Skin epidermis (tissue), 12 donors: ENCODE data around the gene ACYP1.
"Not testable (repeated sequence)": the region's sequence is repeated elsewhere in the genome, so short reads cannot be mapped to it uniquely, and the experiment has no call there.

Source experiments
- H3K27ac ChIP-seq, 21 experiments: fragments of 200-600 bp; sonication (generic) in 11 of 21; one replicate each; pipeline ENCODE4 v1.5.0; 2020; ENCODE audit warnings: mild to moderate bottlenecking in 3 of 21, inconsistent platforms in 2 of 21, moderate library complexity in 2 of 21
- H3K4me3 ChIP-seq, 7 experiments: fragments of 200-600 bp; sonication (generic) in 2 of 7; one replicate each; pipeline ENCODE4 v1.5.0; 2020; ENCODE audit warnings: inconsistent platforms in 2 of 7, mild to moderate bottlenecking in 2 of 7, moderate library complexity in 1 of 7

Gene ACYP1

GRCh38 chr14:75069121-75069810, 5.4 kb upstream of the ACYP1 start, which contains the start of gene ZC2HC1C:
ZC2HC1C (plus strand) TSS chr14:75069641; CDS start chr14:75070574, 933 bp downstream.
- peak within 1 kb of the TSS; percentile 68 to 95 (median 84) for H3K27ac ChIP-seq
- peak within 1 kb of the TSS; percentile 43 to 55 (median 45) for H3K4me3 ChIP-seq

GRCh38 chr14:75068294-75069120, 4.7 kb upstream of the ACYP1 start:
- Histone ChIP-seq H3K27ac (peak overlapping the region in 20 of 21 experiments; percentile 77 to 95 (median 85)), H3K4me3 (peak overlapping the region; percentile 43 to 55 (median 45))

DNA sequence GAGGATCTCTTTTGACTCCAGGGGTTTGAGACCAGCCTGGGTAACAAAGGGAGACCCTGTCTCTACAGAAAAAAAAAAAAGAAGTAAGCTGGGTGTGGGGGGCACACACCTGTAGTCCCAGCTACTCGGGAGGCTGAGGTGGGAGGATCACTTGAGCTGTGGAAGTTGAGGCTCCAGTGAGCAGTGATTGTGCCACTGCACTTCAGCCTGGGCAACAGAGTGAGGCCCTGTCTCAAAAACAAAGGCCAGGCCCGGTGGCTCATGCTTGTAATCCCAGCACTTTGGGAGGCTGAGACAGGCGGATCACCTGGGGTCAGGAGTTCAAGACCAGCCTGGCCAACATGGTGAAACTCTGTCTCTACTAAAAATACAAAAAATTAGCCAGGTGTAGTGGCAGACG, 3.9 kb upstream of the ACYP1 start:
- H3K4me3 ChIP-seq, result not testable (repeated sequence)
- peak overlapping the region in 15 of 21 experiments; percentile 7 to 95 (median 86) for H3K27ac ChIP-seq

DNA sequence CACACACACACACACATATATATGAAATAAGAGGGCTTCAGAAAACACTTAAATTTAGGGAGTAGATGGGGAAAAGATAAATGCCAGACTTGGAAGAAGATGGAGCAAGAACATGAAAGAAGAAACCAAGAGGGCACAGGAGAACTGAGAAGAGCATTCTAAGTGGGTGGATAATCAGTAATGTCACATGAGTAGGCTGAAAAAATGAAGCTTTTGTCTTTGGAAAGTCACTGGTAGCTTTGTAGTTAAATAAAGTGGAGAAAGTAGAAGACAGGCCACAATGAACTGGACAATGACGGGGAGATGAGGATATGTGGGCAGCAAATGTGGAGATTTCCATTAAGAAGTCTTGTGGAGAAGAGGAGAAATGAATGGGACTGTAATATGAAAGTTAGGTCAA, 3.4 kb upstream of the ACYP1 start:
- Histone ChIP-seq H3K4me3 (no peak overlapping the region), H3K27ac (no peak overlapping the region)

DNA sequence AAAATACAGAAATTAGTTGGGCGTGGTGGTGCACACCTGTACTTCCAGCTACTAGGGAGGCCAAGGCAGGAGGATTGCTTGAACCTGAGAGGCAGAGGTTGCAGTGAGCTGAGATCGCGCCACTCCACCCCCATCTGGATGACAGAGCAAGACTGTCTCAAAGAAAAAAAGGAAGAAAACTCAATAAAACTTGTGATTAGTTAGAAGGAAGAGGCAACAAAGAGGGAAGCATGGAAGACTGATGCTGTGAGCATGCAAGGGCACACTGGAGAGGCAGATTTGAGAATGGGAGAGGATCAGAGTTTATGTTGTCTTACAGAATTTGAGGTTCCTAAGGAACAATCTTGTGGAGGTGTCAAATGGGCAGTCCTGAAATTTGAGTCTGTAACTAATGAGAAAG, 2.9 kb upstream of the ACYP1 start:
- no peak overlapping the region for H3K27ac ChIP-seq
- H3K4me3 ChIP-seq, result no peak overlapping the region

GRCh38 chr14:75064205-75064567, 362 bp upstream of the ACYP1 start:
- H3K4me3 ChIP-seq, result peak overlapping the region; percentile 58 to 93 (median 68)
- peak overlapping the region in 15 of 21 experiments; percentile 77 to 95 (median 87) for H3K27ac ChIP-seq

DNA sequence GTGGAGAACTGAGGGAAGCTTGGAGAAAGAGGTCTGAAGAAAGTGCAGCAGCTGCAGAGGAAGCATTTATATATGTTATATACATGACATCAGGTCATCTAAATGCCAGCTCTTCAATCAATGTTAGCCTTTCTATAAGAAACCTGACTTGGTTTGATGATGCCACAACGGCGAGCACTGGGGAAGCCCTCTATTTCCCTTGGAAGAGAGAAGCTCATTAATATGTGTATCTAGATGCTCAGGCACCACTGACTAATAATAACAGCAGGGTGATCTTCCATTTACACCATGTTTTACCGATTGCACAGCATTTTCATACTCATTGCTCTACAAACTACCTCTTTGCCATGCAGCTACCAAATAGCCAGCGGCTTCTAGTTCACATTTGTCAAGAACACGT, 811 bp downstream of the ACYP1 start:
- Histone ChIP-seq H3K4me3 (peak overlapping the region; percentile 58 to 93 (median 68)), H3K27ac (peak overlapping the region in 17 of 21 experiments; percentile 64 to 95 (median 86))

DNA sequence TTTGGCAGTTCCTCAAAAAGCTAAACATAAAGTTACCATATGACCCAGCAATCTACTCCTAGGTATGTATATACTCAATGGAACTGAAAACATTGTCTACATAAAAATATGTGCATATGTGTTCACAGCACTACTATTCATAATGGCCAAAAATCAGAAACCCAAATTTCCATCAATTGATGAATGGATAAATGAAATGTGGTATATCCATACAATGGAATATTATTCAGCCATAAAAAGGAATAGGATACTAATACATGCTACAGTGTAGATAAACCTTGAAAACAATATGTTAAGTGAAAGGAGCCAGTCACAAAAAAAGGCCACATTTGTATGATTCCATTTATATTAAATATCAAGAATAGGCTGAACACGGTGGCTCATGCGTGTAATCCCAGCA, 3.4 kb downstream of the ACYP1 start:
- H3K27ac ChIP-seq, result peak overlapping the region in 1 of 21 experiments; percentile 38
- H3K4me3 ChIP-seq, result no peak overlapping the region

- no peak overlapping the region for H3K4me3 ChIP-seq
- peak overlapping the region in 1 of 21 experiments; percentile 38 for H3K27ac ChIP-seq
Measured at GRCh38 chr14:75059642-75060041, 4.2 kb downstream of the ACYP1 start.

DNA sequence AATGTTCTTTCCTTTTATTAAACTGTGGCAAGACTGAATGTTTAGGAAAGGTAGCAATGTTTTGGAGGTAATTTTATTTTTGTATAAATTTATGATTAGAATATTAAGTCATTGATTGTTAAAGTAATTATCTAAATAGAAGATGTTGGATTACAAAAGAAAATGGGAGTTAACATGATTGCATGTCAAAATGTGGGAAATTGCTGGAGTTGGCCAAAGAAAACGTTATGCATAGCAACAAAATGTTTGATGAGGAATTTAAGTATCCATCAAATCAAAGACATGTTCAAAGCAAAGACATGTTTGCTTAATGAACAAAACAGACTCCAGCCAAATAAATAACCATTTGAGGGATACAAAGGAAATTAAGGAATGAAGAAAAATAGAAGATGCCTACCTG, 9.4 kb downstream of the ACYP1 start:
- no peak overlapping the region for H3K4me3 ChIP-seq

DNA sequence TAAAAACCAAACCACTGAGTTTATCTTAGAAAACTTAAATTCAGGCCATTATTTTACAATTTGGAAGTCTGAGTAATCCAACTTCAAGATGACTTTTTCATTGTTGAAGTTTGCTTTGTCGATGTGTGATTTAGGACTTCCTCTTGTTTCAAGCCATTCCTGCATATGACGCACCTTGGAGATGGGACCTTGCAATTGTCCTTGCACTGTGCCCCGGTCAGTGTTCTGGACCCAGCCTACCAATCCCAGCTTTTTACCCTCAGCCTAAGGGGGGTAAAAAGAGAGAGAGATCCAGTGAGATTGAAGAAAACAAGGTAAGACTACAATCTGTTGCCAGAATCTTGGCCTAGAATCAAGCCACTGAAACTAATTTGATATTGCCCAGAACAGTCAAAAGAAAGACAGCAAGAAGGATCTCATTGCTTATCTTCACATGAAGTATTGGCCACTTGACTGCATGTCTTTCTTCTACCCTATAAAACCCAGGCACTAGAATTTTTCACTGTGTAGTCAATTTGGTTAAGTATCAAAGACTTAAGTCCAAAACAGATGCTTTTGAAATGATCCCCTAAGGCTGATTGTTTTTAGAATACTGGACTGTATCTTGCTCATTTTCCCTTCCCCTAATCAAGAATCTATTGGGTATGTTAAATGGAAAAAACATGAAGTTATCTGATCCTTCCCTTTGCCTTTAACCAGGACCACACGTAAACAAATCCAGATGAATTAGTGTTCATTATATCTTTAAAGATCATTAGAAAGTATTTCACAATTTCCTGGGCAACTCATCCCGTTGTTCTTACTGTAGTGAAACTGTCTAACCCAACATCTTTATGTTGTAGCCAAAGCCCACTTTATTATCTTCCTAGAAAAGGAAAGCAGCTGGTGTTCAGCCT, 10.2 kb downstream of the ACYP1 start:
- Histone ChIP-seq H3K4me3 (no peak overlapping the region), H3K27ac (peak overlapping the region in 4 of 21 experiments; percentile 25 to 51 (median 37))

More for the DNA sequence above, 9.4 kb downstream of the ACYP1 start:
- H3K27ac ChIP-seq, result no peak overlapping the region

DNA sequence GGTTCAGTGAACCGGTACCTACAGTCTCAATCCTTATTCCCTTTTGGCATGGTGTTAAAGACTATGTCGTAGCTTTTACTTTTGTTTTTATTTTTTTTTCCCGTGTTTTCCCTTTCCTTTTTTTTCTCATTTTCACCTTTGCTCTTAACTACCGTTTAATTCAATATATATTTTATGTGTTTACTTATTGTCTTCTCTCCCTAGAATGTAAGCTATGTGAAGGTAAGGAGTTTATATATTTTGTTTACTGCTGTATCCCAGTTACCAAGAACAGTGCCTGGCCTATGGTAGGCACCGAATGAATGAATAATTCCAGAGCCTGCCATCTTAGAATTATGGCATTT, 12.3 kb downstream of the ACYP1 start:
- Histone ChIP-seq H3K4me3 (peak overlapping the region; percentile 45 to 78 (median 64)), H3K27ac (peak overlapping the region in 18 of 21 experiments; percentile 45 to 96 (median 92))

- Histone ChIP-seq H3K4me3 (peak within 1 kb of the TSS; percentile 45 to 78 (median 64)), H3K27ac (peak within 1 kb of the TSS; percentile 45 to 96 (median 92))
Measured at GRCh38 chr14:75050852-75051555, 12.8 kb downstream of the ACYP1 start, which contains the start of gene MLH3. MLH3 (minus strand) TSS chr14:75051467; CDS start chr14:75049655, 1,812 bp downstream.

DNA sequence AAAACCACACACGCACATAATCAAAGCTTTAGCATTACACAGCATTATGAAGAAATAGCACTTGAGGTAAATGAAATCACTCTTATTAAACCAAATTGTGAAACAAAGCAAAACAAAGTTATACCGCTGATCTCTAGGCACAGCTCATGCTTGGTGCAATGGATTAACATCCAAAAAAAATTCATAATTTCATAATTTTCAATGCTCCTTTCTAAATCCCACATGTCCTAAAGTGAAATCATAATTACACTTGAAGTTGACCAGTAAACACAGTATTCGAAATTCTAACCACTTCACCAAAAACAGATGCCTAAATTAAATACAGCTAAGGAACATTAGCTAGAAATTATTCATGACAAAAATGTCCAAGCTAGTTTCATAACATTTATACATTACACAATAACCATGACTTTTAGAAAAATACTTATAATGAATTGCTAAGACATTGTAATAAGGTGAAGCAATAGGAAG, 14.1 kb downstream of the ACYP1 start:
- Histone ChIP-seq H3K27ac (peak overlapping the region in 13 of 21 experiments; percentile 42 to 96 (median 89)), H3K4me3 (no peak overlapping the region)

DNA sequence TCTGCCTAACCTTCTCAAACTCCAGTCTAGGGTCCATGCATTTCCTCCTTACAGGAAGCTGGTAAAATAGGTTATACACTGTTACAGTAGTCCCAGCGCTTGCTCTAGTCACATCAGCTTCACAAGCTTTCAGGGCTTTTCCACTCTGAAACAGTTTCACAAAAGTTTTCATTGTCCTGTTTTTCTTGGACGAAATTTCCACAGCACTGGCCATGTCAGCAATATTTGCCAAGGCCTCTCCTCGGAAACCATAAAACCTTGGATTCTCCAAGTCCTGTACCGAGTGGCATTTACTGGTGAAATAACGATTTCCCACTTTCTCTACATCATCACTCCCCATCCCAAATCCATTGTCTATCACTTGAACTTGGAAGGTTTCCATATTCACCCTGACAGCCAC, 14.7 kb downstream of the ACYP1 start:
- Histone ChIP-seq H3K4me3 (no peak overlapping the region), H3K27ac (peak overlapping the region in 15 of 21 experiments; percentile 2 to 75 (median 47))

GRCh38 chr14:75048101-75048500, 15.7 kb downstream of the ACYP1 start:
- Histone ChIP-seq H3K4me3 (no peak overlapping the region), H3K27ac (peak overlapping the region in 3 of 21 experiments; percentile 2 to 44 (median 36))

DNA sequence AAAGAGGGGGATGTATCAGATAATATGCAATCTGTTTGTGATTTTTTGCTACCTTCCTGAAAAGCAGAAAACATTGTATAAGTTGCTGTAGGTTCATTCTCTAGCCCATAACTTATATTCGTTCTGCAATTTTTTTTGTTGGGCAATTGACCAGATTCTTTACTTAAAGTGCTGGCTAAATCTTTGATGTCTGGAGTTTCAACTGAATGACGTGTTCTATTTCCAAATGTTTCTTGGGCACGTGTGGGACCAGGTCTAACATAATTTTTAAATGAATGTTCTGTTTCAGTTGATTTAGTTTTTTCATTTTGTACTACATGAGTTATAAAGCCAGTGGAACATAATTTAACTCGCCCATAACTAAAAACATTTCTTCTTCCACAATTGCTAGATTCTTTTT, 16.3 kb downstream of the ACYP1 start:
- H3K27ac ChIP-seq, result no peak overlapping the region
- H3K4me3 ChIP-seq, result no peak overlapping the region

DNA sequence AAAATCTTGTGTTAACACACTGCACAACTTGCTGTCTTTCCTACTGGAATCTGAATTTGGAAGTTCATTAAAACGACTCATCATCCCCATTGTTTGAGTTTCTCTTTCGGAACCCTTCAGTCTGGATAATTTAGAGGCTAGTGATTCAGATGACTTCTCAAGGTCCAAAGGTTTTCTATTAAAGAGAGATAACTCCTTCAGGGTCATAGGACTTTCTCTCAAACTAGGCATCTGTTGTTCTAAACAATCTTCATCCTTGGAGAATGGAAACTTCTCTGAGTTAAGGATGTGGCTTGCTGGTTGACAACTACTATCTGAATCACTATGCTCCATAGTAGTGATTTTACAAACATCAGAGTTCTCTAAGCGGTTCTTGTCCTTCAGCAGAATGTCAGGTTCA, 16.9 kb downstream of the ACYP1 start:
- Histone ChIP-seq H3K27ac (no peak overlapping the region), H3K4me3 (no peak overlapping the region)

- Histone ChIP-seq H3K4me3 (no peak overlapping the region), H3K27ac (no peak overlapping the region)
Measured at GRCh38 chr14:75046275-75046674, 17.5 kb downstream of the ACYP1 start.
